Transverse colon (tissue), 3 donors: Measurements from ENCODE around the gene MFN1.

Source experiments
- POLR2A ChIP-seq: fragments of 450-650 bp; IDR thresholded peaks from one replicate; pipeline ENCODE4 v1.6.1; 2016; ENCODE audit warnings: antibody characterized with exemption, mild to moderate bottlenecking, moderate library complexity
- TF ChIP-seq, protein P1 (sequence below), 5 experiments: fragments of 200-600 bp in 3 of 5; fragments of 450-650 bp in 2 of 5; sonication (generic) in 3 of 5; IDR thresholded peaks; 1 replicate in 2 of 5; 2 replicates in 3 of 5; pipeline ENCODE4 v1.5.1; 2016 to 2017; ENCODE audit warnings: antibody characterized with exemption in 5 of 5, inconsistent platforms in 3 of 5, mild to moderate bottlenecking in 2 of 5, moderate library complexity in 1 of 5

DNA sequence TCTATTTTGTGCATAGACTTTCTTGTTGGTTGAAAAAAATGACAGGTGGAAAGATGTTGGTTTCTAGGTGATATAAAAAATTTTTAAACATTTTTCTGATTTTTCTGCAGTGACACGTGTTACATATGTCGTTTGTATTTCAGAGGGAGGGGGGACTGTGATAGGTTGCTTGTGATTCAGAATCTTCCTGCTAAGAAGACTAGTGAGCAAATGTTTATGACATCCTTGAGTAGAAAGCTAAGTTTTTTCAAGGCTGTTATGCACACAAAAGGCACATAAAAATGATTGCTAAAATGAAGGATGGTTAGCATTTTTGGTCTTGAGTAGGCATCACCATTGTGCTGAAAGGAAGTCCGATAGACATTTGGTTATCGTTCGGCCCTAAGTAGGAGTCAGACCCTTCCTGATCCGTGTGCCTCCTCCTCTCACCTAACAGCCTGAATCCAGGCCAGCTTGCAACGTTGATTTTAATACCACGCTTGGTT lies 23.2 kb upstream of the MFN1 start:
- no peak for TF ChIP-seq POLR2A
- TF ChIP-seq, protein P1, sequence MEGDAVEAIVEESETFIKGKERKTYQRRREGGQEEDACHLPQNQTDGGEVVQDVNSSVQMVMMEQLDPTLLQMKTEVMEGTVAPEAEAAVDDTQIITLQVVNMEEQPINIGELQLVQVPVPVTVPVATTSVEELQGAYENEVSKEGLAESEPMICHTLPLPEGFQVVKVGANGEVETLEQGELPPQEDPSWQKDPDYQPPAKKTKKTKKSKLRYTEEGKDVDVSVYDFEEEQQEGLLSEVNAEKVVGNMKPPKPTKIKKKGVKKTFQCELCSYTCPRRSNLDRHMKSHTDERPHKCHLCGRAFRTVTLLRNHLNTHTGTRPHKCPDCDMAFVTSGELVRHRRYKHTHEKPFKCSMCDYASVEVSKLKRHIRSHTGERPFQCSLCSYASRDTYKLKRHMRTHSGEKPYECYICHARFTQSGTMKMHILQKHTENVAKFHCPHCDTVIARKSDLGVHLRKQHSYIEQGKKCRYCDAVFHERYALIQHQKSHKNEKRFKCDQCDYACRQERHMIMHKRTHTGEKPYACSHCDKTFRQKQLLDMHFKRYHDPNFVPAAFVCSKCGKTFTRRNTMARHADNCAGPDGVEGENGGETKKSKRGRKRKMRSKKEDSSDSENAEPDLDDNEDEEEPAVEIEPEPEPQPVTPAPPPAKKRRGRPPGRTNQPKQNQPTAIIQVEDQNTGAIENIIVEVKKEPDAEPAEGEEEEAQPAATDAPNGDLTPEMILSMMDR (IDR thresholded peaks at IDR 0.05): no peak
